H1 (cell line): ENCODE data around the gene CCDC28B.

Experiments used
- CHD1 ChIP-seq: IDR thresholded peaks from 2 replicates; pipeline ENCODE4 v1.6.1; 2012; ENCODE audit warnings: low read depth, low read length, improper control_type of control experiment
- CTCF ChIP-seq, 3 experiments: IDR thresholded peaks; 1 replicate in 2 of 3; 2 replicates in 1 of 3; pipeline versions ENCODE4 v1.5.1 to v1.6.1; 2011; ENCODE audit warnings: low read length in 3 of 3, mild to moderate bottlenecking in 3 of 3, inconsistent platforms in 2 of 3, low read depth in 1 of 3, moderate library complexity in 1 of 3; ENCODE audit not compliant: insufficient read depth in 1 of 3; ENCODE audit errors: control extremely low read depth in 1 of 3
- EZH2 ChIP-seq: fragments of 200-600 bp; sonication (generic); IDR thresholded peaks from 2 replicates; pipeline ENCODE4 v1.7.1; 2012; ENCODE audit warnings: low read depth, mild to moderate bottlenecking, moderate library complexity, low read length, inconsistent platforms; ENCODE audit not compliant: severe bottlenecking
- GABPA ChIP-seq: IDR thresholded peaks from 2 replicates; pipeline ENCODE4 v1.6.1; 2011; ENCODE audit warnings: mild to moderate bottlenecking, low read length, moderate library complexity, borderline replicate concordance; ENCODE audit not compliant: insufficient read depth
- JUN ChIP-seq: IDR thresholded peaks from 2 replicates; pipeline ENCODE4 v1.6.1; 2011; ENCODE audit warnings: low read depth, mild to moderate bottlenecking, improper control_type of control experiment, low read length
- POLR2A ChIP-seq, 2 experiments: IDR thresholded peaks; 1 replicate in 1 of 2; 2 replicates in 1 of 2; pipeline ENCODE4 v1.6.1; 2011; ENCODE audit warnings: low read depth in 2 of 2, low read length in 2 of 2, mild to moderate bottlenecking in 2 of 2; ENCODE audit errors: control extremely low read depth in 1 of 2
- RAD21 ChIP-seq, 2 experiments: IDR thresholded peaks in 1 of 2; conservative IDR thresholded peaks in 1 of 2; 2 replicates each; pipeline ENCODE4 v1.6.1; 2011; ENCODE audit warnings: low read depth in 2 of 2, low read length in 2 of 2, improper control_type of control experiment in 1 of 2, inconsistent platforms in 1 of 2, mild to moderate bottlenecking in 1 of 2, moderate library complexity in 1 of 2
- RFX5 ChIP-seq: IDR thresholded peaks from 2 replicates; pipeline ENCODE4 v1.6.1; 2011; ENCODE audit warnings: low read depth, low read length, improper control_type of control experiment, borderline replicate concordance
- SUZ12 ChIP-seq: fragments of 200-600 bp; sonication (generic); IDR thresholded peaks from 2 replicates; pipeline ENCODE4 v1.6.1; 2012; ENCODE audit warnings: mild to moderate bottlenecking, inconsistent platforms, low read length, moderate library complexity, mixed read lengths
- TAF1 ChIP-seq: IDR thresholded peaks from 2 replicates; pipeline ENCODE4 v1.6.1; 2011; ENCODE audit warnings: mild to moderate bottlenecking, low read depth, low read length
- TEAD4 ChIP-seq: IDR thresholded peaks from 2 replicates; pipeline ENCODE4 v1.6.1; 2012; ENCODE audit warnings: low read depth, low read length, inconsistent platforms, mixed read lengths

GRCh38 chr1:32246888-32247273, 46.5 kb downstream of the CCDC28B start, which contains the start of gene FAM167B:
- no peak for TF ChIP-seq RFX5
- no peak for TF ChIP-seq SUZ12
- TF ChIP-seq CHD1, result no peak
- TF ChIP-seq JUN, result no peak
- TF ChIP-seq TAF1, result no peak
- TF ChIP-seq CTCF (IDR thresholded peaks at IDR 0.05; ENCODE audit: control extremely low read depth in 1 of 3, insufficient read depth in 1 of 3, low read depth in 1 of 3, low read length in 3 of 3), result no peak
- TF ChIP-seq EZH2, result no peak
- no peak for TF ChIP-seq POLR2A (IDR thresholded peaks at IDR 0.05; ENCODE audit: control extremely low read depth in 1 of 2, low read depth in 2 of 2, low read length in 2 of 2)
- no peak for TF ChIP-seq RAD21 (IDR thresholded peaks at IDR 0.05 in 1 of 2, conservative IDR thresholded peaks at IDR 0.05 in 1 of 2; ENCODE audit: low read depth in 2 of 2, low read length in 2 of 2)
- no peak for TF ChIP-seq GABPA
- TF ChIP-seq TEAD4, result no peak
